Neural crest cell (in vitro differentiated cells): ENCODE data around the gene DUS1L. TPM values are rescaled to one million over a fixed set of nuclear protein-coding genes. Genes with fewer than 3 reads are reported as not detected.

Source experiments
- DNase-seq: peaks from one replicate; pipeline ENCODE4 v3.0.0; 2021; ENCODE audit warnings: low read depth, mixed read lengths, low spot score
- H3K27ac Mint-ChIP-seq: one replicate; pipeline ENCODE4 v1.8.0; 2021; ENCODE audit warnings: mild to moderate bottlenecking, mixed read lengths; ENCODE audit not compliant: unreplicated experiment
- H3K27me3 Mint-ChIP-seq: 2 replicates; pipeline ENCODE4 v1.8.0; 2021; ENCODE audit warnings: low read depth, mild to moderate bottlenecking, mixed read lengths
- H3K36me3 Mint-ChIP-seq: 2 replicates; pipeline ENCODE4 v1.8.0; 2021; ENCODE audit warnings: low read depth, mild to moderate bottlenecking, mixed read lengths
- H3K4me1 Mint-ChIP-seq: 2 replicates; pipeline ENCODE4 v1.8.0; 2021; ENCODE audit warnings: mixed read lengths
- H3K4me3 Mint-ChIP-seq: one replicate; pipeline ENCODE4 v1.8.0; 2021; ENCODE audit warnings: mild to moderate bottlenecking, mixed read lengths
- H3K9me3 Mint-ChIP-seq: 2 replicates; pipeline ENCODE4 v1.8.0; 2021; ENCODE audit warnings: mixed read lengths
- total RNA-seq: library from RNA; stranded (reverse); gene quantifications from 2 replicates; pipeline ENCODE4 v1.2.1, GENCODE V29; 2021
- TF ChIP-seq, protein P1 (sequence below): fragments of 200-600 bp; sonication (generic); conservative IDR thresholded peaks from 2 replicates; pipeline ENCODE4 v1.5.0; 2021; ENCODE audit warnings: antibody characterized with exemption, mild to moderate bottlenecking

DUS1L gene
- total RNA-seq, 1 donor from 2014 or later = 131 TPM

DNA sequence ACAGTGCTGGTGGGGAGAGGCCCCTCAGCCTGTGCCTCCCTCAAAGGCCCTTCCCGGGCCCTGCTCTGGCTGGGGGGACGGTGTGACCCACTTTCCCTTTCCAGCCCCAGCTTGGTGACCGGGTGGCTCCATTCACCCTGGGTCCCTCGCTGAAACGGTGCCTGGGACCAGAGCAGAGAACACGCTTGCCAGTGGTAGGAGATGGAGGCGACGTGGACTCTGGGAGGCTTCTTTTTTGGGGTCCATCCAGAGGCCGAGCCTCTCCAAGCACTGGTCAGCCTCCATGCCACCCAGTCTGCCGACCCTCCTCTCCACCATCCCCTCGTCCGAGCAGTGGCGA lies 50.7 kb downstream of the DUS1L start:
- Mint-ChIP-seq H3K4me1 (peaks cover 7% of the 10 kb centered on the region), H3K36me3 (no peaks in the 10 kb centered on the region), H3K27ac (no peak overlapping the region), H3K4me3 (no peak overlapping the region), H3K9me3 (no peaks in the 10 kb centered on the region), H3K27me3 (peaks cover 3% of the 10 kb centered on the region)
- DNase-seq = no peak
- TF ChIP-seq, protein P1, sequence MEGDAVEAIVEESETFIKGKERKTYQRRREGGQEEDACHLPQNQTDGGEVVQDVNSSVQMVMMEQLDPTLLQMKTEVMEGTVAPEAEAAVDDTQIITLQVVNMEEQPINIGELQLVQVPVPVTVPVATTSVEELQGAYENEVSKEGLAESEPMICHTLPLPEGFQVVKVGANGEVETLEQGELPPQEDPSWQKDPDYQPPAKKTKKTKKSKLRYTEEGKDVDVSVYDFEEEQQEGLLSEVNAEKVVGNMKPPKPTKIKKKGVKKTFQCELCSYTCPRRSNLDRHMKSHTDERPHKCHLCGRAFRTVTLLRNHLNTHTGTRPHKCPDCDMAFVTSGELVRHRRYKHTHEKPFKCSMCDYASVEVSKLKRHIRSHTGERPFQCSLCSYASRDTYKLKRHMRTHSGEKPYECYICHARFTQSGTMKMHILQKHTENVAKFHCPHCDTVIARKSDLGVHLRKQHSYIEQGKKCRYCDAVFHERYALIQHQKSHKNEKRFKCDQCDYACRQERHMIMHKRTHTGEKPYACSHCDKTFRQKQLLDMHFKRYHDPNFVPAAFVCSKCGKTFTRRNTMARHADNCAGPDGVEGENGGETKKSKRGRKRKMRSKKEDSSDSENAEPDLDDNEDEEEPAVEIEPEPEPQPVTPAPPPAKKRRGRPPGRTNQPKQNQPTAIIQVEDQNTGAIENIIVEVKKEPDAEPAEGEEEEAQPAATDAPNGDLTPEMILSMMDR = no peak

DNA sequence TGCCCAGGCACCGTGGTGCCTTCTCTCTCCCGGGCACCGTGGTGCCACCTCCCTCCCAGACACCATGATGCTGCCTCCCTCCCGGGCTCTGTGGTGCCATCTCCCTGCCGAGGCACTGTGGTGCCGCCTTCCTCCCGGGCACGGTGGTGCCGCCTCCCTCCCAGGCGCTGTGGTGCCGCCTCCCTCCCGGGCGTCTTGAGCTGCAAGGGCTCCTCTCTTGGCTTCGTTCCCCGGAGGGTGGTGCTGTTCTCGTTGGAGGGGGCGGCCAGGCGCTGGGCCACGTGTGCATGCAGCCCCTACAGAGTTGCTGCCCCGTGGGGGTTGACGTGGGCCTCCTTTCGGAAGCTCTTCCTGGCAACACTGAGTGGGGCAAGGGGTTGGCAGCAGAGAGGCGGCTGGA lies 51.2 kb downstream of the DUS1L start:
- peaks cover 3% of the 10 kb centered on the region for H3K27me3 Mint-ChIP-seq
- no peaks in the 10 kb centered on the region for H3K9me3 Mint-ChIP-seq
- H3K4me3 Mint-ChIP-seq = no peak overlapping the region
- H3K27ac Mint-ChIP-seq = no peak overlapping the region
- no peaks in the 10 kb centered on the region for H3K36me3 Mint-ChIP-seq
- DNase-seq = no peak
- TF ChIP-seq, protein P1 = no peak
- peaks cover 7% of the 10 kb centered on the region for H3K4me1 Mint-ChIP-seq

DNA sequence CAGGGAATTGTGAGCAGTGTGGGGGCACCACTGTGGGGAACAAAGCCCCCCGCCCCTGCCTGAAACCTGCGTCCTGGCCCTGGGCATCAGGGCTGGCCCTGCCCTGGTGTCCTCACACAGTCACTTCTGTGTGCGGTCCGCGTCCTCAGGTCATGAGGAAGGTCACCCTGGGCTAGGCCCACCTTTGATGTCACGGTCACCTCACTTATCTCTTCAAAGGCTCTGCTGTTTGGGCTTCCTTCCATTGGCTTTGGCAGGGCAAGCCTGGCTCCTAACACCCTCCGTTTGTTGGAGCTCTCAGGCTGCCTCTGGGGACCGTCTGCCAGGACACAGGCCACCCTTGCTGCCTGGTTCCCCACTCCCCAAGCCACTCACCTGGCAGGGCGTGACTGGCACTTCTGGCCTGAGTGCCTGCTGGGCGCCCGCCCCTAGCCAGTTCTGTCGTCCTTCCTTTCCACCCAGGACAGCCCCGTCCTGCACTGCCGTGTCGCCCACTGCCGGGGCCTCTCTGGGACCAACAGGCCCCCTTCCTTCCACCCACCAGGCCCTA lies 51.8 kb downstream of the DUS1L start:
- Mint-ChIP-seq H3K4me1 (peaks cover 7% of the 10 kb centered on the region), H3K9me3 (no peaks in the 10 kb centered on the region), H3K27ac (peak overlapping the region; percentile 57), H3K27me3 (peaks cover 3% of the 10 kb centered on the region), H3K4me3 (no peak overlapping the region), H3K36me3 (no peaks in the 10 kb centered on the region)
- no peak for DNase-seq
- TF ChIP-seq, protein P1 = no peak

DNA sequence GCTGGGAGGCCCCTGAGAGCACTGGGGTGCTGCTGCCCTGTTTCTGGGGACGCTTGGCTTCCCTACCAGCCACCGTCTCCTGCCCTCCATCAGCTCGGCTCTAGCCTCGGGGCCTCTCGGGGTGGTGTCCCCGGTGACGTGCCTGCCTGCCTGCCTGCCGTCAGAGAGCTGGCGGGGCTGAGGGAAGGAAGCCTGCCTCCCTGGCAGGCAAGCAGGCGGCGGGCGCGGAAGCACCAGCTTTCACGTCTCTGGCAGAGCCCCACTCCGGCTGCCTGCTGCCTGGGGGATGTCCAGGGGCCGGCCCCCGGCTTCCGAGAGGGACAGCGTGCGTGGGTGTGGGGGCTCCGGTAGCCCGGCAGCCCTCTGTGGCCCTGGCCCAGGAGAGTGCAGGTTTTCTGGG lies 52.3 kb downstream of the DUS1L start:
- H3K27me3 Mint-ChIP-seq = peaks cover under 1% of the 10 kb centered on the region
- H3K9me3 Mint-ChIP-seq = no peaks in the 10 kb centered on the region
- no peaks in the 10 kb centered on the region for H3K36me3 Mint-ChIP-seq
- H3K4me3 Mint-ChIP-seq = peak overlapping the region; percentile 81
- DNase-seq = no peak
- TF ChIP-seq, protein P1 = no peak
- peak overlapping the region; percentile 19 for H3K27ac Mint-ChIP-seq
- peaks cover 7% of the 10 kb centered on the region for H3K4me1 Mint-ChIP-seq

DNA sequence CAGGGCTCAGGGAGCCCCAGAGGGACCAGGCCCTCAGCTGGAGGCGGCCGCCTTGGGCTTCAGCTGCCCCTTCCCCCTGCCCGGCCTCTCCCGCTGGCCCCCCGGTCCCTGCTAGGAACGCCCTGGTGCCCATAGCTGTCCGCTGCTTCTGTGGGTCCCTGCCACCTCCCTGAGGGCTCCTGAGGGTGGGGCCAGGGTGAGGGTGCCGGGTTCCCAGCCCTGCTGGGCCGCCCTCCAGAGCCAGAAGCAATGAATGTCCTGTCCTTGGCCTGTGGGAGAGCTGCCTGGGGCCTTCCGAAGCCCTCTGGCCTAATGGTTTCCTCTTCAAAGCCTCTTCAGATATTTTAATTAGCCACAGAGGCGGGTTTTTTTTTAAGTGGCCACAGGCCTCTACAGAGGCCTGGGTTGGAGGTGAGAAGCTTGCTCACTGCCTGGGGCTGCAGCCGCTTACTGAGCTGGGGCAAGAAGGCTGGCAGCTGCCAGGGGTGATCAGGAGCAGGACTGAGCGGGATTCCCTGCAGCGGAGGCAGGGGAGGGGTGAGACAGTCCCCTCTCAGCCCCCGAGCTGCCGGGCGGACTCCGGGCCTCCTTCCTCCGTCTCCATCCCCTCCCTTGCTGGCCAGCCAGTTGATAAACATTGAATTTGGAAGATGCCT lies 52.8 kb downstream of the DUS1L start:
- no peak for DNase-seq
- H3K27me3 Mint-ChIP-seq = no peaks in the 10 kb centered on the region
- no peaks in the 10 kb centered on the region for H3K36me3 Mint-ChIP-seq
- H3K9me3 Mint-ChIP-seq = no peaks in the 10 kb centered on the region
- H3K27ac Mint-ChIP-seq = peak overlapping the region; percentile 67
- TF ChIP-seq, protein P1 = no peak
- H3K4me3 Mint-ChIP-seq = peak overlapping the region; percentile 81
- H3K4me1 Mint-ChIP-seq = peaks cover 7% of the 10 kb centered on the region
